Liver (tissue), 9 donors: Measurements from ENCODE around the gene UMODL1. TPM values are rescaled to one million over a fixed set of nuclear protein-coding genes. Genes with fewer than 3 reads are reported as not detected.

Source experiments
- DNase-seq: peaks from one replicate; pipeline ENCODE4 v3.0.0-alpha.2; 2017; ENCODE audit warnings: low spot score
- H3K27ac ChIP-seq, 2 donors: one replicate each; pipeline ENCODE4 v1.7.0; 2013; ENCODE audit warnings: inconsistent platforms in 2 of 2, low read length in 2 of 2, control low read depth in 1 of 2, low read depth in 1 of 2, mild to moderate bottlenecking in 1 of 2
- H3K27me3 ChIP-seq, 4 donors: one replicate each; pipeline versions ENCODE4 v1.6.1 to v1.7.0; 2013; ENCODE audit warnings: low read length in 3 of 4, inconsistent platforms in 1 of 4, mild to moderate bottlenecking in 1 of 4, moderate library complexity in 1 of 4; ENCODE audit not compliant: control insufficient read depth in 4 of 4, insufficient read depth in 4 of 4
- H3K36me3 ChIP-seq, 4 donors: one replicate each; pipeline versions ENCODE4 v1.6.1 to v1.7.0; 2013; ENCODE audit warnings: low read length in 3 of 4, mild to moderate bottlenecking in 3 of 4, low read depth in 1 of 4, moderate library complexity in 1 of 4; ENCODE audit not compliant: control insufficient read depth in 4 of 4, insufficient read depth in 3 of 4
- H3K4me1 ChIP-seq, 4 donors: one replicate each; pipeline versions ENCODE4 v1.6.1 to v1.7.0; 2013; ENCODE audit warnings: low read length in 3 of 4, mild to moderate bottlenecking in 3 of 4, moderate library complexity in 1 of 4; ENCODE audit not compliant: control insufficient read depth in 4 of 4, insufficient read depth in 4 of 4
- H3K4me3 ChIP-seq, 3 donors: one replicate each; pipeline versions ENCODE4 v1.6.1 to v1.7.0; 2013; ENCODE audit warnings: low read length in 3 of 3, control low read depth in 1 of 3, low read depth in 1 of 3, mild to moderate bottlenecking in 1 of 3
- H3K9ac ChIP-seq, 2 donors: one replicate each; pipeline ENCODE4 v1.7.0; 2013; ENCODE audit warnings: low read length in 2 of 2, mild to moderate bottlenecking in 2 of 2, moderate library complexity in 2 of 2, control low read depth in 1 of 2, low read depth in 1 of 2
- H3K9me3 ChIP-seq, 4 donors: one replicate each; pipeline versions ENCODE4 v1.6.1 to v1.7.0; 2013; ENCODE audit warnings: low read length in 3 of 4; ENCODE audit not compliant: control insufficient read depth in 4 of 4
- EGR1 ChIP-seq, 2 donors: IDR thresholded peaks; 2 replicates each; pipeline ENCODE4 v1.6.1; 2016 to 2018; ENCODE audit warnings: antibody characterized with exemption in 2 of 2, low read depth in 2 of 2
- FOXA1 ChIP-seq: IDR thresholded peaks from 2 replicates; pipeline ENCODE4 v1.6.1; 2016; ENCODE audit warnings: antibody characterized with exemption
- FOXA2 ChIP-seq: IDR thresholded peaks from 2 replicates; pipeline ENCODE4 v1.6.1; 2016; ENCODE audit warnings: antibody characterized with exemption
- GABPA ChIP-seq, 2 donors: IDR thresholded peaks in 1 of 2; conservative IDR thresholded peaks in 1 of 2; 2 replicates each; pipeline ENCODE4 v1.6.1; 2016; ENCODE audit warnings: antibody characterized with exemption in 2 of 2, mild to moderate bottlenecking in 1 of 2, moderate library complexity in 1 of 2
- HNF4A ChIP-seq, 2 donors: conservative IDR thresholded peaks; 2 replicates each; pipeline ENCODE4 v1.6.1; 2016; ENCODE audit warnings: antibody characterized with exemption in 2 of 2, mild to moderate bottlenecking in 2 of 2
- HNF4G ChIP-seq: IDR thresholded peaks from 2 replicates; pipeline ENCODE4 v1.6.1; 2016; ENCODE audit warnings: antibody characterized with exemption
- JUND ChIP-seq, 2 donors: IDR thresholded peaks; 2 replicates each; pipeline ENCODE4 v1.6.1; 2016; ENCODE audit warnings: antibody characterized with exemption in 2 of 2
- NR2F2 ChIP-seq: IDR thresholded peaks from 2 replicates; pipeline ENCODE4 v1.6.1; 2016; ENCODE audit warnings: antibody characterized with exemption
- RAD21 ChIP-seq, 2 donors: IDR thresholded peaks; 2 replicates each; pipeline ENCODE4 v1.6.1; 2016; ENCODE audit warnings: antibody characterized with exemption in 2 of 2, mild to moderate bottlenecking in 2 of 2
- REST ChIP-seq: IDR thresholded peaks from 2 replicates; pipeline ENCODE4 v1.6.1; 2016; ENCODE audit warnings: antibody characterized with exemption, mild to moderate bottlenecking
- RXRA ChIP-seq, 2 donors: IDR thresholded peaks; 2 replicates each; pipeline ENCODE4 v1.6.1; 2017 to 2018; ENCODE audit warnings: antibody characterized with exemption in 2 of 2, mild to moderate bottlenecking in 1 of 2
- SP1 ChIP-seq: IDR thresholded peaks from 2 replicates; pipeline ENCODE4 v1.6.1; 2018; ENCODE audit warnings: antibody characterized with exemption, mild to moderate bottlenecking
- TAF1 ChIP-seq: conservative IDR thresholded peaks from 2 replicates; pipeline ENCODE4 v1.6.1; 2016; ENCODE audit warnings: antibody characterized with exemption, mild to moderate bottlenecking
- YY1 ChIP-seq: IDR thresholded peaks from 2 replicates; pipeline ENCODE4 v1.6.1; 2016; ENCODE audit warnings: antibody characterized with exemption, mild to moderate bottlenecking
- WGBS: extraction: QIAGEN DNeasy Blood & Tissue Kit; methylation state at CpG from one replicate; pipeline ENCODE4 v1.1.7; 2013; 5-methylcytosine and 5-hydroxymethylcytosine counted together
- polyA plus RNA-seq, 2 donors: library from polyadenylated mRNA; stranded (reverse) in 1 of 2; unstranded in 1 of 2; fragments of 200-250 nt in 1 of 2; fragments of >200 nt in 1 of 2; fragmentation: Nextera tagmentation in 1 of 2; extraction: Ambion mirVana in 1 of 2; gene quantifications; one replicate each; pipeline versions ENCODE4 v1.2.1 to v1.2.3, GENCODE V29; 2013 to 2015
- total RNA-seq, 2 donors: library from RNA; depleted of rRNA; stranded (reverse); fragments of >200 nt; gene quantifications; one replicate each; pipeline ENCODE4 v1.2.3, GENCODE V29; 2014
- TF ChIP-seq, protein P1 (sequence below): IDR thresholded peaks from 2 replicates; pipeline ENCODE4 v1.6.1; 2016; ENCODE audit warnings: antibody characterized with exemption
- TF ChIP-seq, protein P2 (sequence below): IDR thresholded peaks from 2 replicates; pipeline ENCODE4 v1.6.1; 2016; ENCODE audit warnings: antibody characterized with exemption
- TF ChIP-seq, protein P3 (sequence below): IDR thresholded peaks from 2 replicates; pipeline ENCODE4 v1.6.1; 2016; ENCODE audit warnings: antibody characterized with exemption
- TF ChIP-seq, protein P4 (sequence below): fragments of 150-350 bp; IDR thresholded peaks from 2 replicates; pipeline ENCODE4 v1.5.1; 2017; ENCODE audit warnings: improper control_type of control experiment, low read depth, low read length; ENCODE audit not compliant: missing input control
- donor health status: healthy.
- donor health status: healthy.
- donor health status: healthy.
- donor health status: healthy.
- donor health status: healthy.

Gene UMODL1
- total and polyA plus RNA-seq, 4 donors: 0.08 to 0.14 (median 0.08) TPM; not detected in 1

DNA sequence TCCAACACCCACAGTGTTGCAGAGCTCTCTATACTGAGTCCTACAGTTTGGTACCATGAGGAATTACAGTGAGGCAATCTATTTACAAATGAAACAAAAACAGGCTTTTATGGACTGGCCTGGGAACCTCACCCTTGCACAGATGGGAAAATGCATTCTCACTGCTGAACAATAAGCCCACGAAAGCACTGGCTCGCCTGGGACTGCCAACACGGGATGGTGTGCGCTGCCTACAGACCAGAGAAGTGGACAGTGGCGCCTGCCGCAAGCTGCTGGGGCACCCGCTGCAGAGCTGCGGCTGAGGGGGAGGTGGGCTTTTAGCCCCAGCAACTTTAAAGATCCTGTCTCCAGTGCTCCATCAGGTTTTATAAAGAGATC lies 119.4 kb downstream of the UMODL1 start (continued):
- TF ChIP-seq, protein P1, sequence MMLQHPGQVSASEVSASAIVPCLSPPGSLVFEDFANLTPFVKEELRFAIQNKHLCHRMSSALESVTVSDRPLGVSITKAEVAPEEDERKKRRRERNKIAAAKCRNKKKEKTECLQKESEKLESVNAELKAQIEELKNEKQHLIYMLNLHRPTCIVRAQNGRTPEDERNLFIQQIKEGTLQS: no peak

- TF ChIP-seq JUND (IDR thresholded peaks at IDR 0.05): no peak
- no peak for TF ChIP-seq REST
- TF ChIP-seq YY1: no peak
- no peak for TF ChIP-seq SP1
- no peak for TF ChIP-seq EGR1 (IDR thresholded peaks at IDR 0.05; ENCODE audit: low read depth in 2 of 2)
- TF ChIP-seq, protein P2, sequence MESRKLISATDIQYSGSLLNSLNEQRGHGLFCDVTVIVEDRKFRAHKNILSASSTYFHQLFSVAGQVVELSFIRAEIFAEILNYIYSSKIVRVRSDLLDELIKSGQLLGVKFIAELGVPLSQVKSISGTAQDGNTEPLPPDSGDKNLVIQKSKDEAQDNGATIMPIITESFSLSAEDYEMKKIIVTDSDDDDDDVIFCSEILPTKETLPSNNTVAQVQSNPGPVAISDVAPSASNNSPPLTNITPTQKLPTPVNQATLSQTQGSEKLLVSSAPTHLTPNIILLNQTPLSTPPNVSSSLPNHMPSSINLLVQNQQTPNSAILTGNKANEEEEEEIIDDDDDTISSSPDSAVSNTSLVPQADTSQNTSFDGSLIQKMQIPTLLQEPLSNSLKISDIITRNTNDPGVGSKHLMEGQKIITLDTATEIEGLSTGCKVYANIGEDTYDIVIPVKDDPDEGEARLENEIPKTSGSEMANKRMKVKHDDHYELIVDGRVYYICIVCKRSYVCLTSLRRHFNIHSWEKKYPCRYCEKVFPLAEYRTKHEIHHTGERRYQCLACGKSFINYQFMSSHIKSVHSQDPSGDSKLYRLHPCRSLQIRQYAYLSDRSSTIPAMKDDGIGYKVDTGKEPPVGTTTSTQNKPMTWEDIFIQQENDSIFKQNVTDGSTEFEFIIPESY: no peak
- TF ChIP-seq, protein P1: no peak
- TF ChIP-seq NR2F2: no peak
- TF ChIP-seq HNF4G: no peak
- no peak for TF ChIP-seq RXRA (IDR thresholded peaks at IDR 0.05)
- TF ChIP-seq FOXA1: no peak
- TF ChIP-seq, protein P3, sequence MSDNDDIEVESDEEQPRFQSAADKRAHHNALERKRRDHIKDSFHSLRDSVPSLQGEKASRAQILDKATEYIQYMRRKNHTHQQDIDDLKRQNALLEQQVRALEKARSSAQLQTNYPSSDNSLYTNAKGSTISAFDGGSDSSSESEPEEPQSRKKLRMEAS: no peak
- TF ChIP-seq HNF4A (conservative IDR thresholded peaks at IDR 0.05): no peak
- WGBS: 93% methylated on average over 5 of the region's 5 CpGs
- Histone ChIP-seq H3K9me3 (no peaks in the 10 kb centered on the region), H3K27me3 (no peaks in the 10 kb centered on the region), H3K9ac (no peak overlapping the region), H3K27ac (no peak overlapping the region), H3K4me1 (no peaks in the 10 kb centered on the region), H3K36me3 (no peaks in the 10 kb centered on the region), H3K4me3 (no peak overlapping the region)
- no peak for DNase-seq
Observed at GRCh38 chr21:42191064-42191463, 119.9 kb downstream of the UMODL1 start.

GRCh38 chr21:42191696-42192595 lies 120.8 kb downstream of the UMODL1 start:
- H3K9ac ChIP-seq: no peak overlapping the region
- no peaks in the 10 kb centered on the region for H3K36me3 ChIP-seq
- 86% methylated on average over 21 of the region's 21 CpGs for WGBS
- no peak overlapping the region for H3K27ac ChIP-seq
- no peak overlapping the region for H3K4me3 ChIP-seq
- no peaks in the 10 kb centered on the region for H3K27me3 ChIP-seq
- H3K9me3 ChIP-seq: no peaks in the 10 kb centered on the region
- no peaks in the 10 kb centered on the region for H3K4me1 ChIP-seq
- no peak for DNase-seq
- no peak for TF ChIP-seq GABPA (IDR thresholded peaks at IDR 0.05 in 1 of 2, conservative IDR thresholded peaks at IDR 0.05 in 1 of 2)
- no peak for TF ChIP-seq HNF4G
- TF ChIP-seq JUND (IDR thresholded peaks at IDR 0.05): no peak
- TF ChIP-seq RXRA (IDR thresholded peaks at IDR 0.05): no peak
- TF ChIP-seq, protein P2: no peak
- TF ChIP-seq, protein P1: no peak
- no peak for TF ChIP-seq HNF4A (conservative IDR thresholded peaks at IDR 0.05)
- TF ChIP-seq RAD21 (IDR thresholded peaks at IDR 0.05): no peak
- no peak for TF ChIP-seq TAF1
- no peak for TF ChIP-seq YY1
- TF ChIP-seq SP1: no peak
- TF ChIP-seq, protein P4, sequence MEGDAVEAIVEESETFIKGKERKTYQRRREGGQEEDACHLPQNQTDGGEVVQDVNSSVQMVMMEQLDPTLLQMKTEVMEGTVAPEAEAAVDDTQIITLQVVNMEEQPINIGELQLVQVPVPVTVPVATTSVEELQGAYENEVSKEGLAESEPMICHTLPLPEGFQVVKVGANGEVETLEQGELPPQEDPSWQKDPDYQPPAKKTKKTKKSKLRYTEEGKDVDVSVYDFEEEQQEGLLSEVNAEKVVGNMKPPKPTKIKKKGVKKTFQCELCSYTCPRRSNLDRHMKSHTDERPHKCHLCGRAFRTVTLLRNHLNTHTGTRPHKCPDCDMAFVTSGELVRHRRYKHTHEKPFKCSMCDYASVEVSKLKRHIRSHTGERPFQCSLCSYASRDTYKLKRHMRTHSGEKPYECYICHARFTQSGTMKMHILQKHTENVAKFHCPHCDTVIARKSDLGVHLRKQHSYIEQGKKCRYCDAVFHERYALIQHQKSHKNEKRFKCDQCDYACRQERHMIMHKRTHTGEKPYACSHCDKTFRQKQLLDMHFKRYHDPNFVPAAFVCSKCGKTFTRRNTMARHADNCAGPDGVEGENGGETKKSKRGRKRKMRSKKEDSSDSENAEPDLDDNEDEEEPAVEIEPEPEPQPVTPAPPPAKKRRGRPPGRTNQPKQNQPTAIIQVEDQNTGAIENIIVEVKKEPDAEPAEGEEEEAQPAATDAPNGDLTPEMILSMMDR: no peak
- TF ChIP-seq FOXA2: no peak
- TF ChIP-seq, protein P3: no peak
